ENCODE data around the gene RCC1.
"Not testable (repeated sequence)": the region's sequence is repeated elsewhere in the genome, so short reads cannot be mapped to it uniquely, and the experiment has no call there.

The RCC1 gene

GRCh38 chr1:28518745-28519341, 13.0 kb downstream of the RCC1 start:
- H3K4me1 Mint-ChIP-seq (ENCODE audit: low read depth), result peaks cover 27% of the 10 kb centered on the region
- H3K27ac Mint-ChIP-seq, result peak overlapping the region; percentile 41
- peak overlapping the region; percentile 72 for H3K4me3 Mint-ChIP-seq
- intact Hi-C loops (cut with micrococcal nuclease), result loop anchor here (2.0 to 5.0 kb wide), 3 partner anchors 33 to 358 kb away; partner anchors contain the start of gene TRNAU1AP
- peaks cover 30% of the 10 kb centered on the region for H3K36me3 Mint-ChIP-seq (ENCODE audit: low read depth)
- no peaks in the 10 kb centered on the region for H3K27me3 Mint-ChIP-seq
- no peaks in the 10 kb centered on the region for H3K9me3 Mint-ChIP-seq

GRCh38 chr1:28519946-28520725, 14.3 kb downstream of the RCC1 start:
- H3K4me1 Mint-ChIP-seq (ENCODE audit: low read depth), result peaks cover 27% of the 10 kb centered on the region
- intact Hi-C loops (cut with micrococcal nuclease), result loop anchor here (2.0 to 5.0 kb wide), 3 partner anchors 32 to 357 kb away; partner anchors contain the start of gene TRNAU1AP
- H3K36me3 Mint-ChIP-seq (ENCODE audit: low read depth), result peaks cover 29% of the 10 kb centered on the region
- H3K9me3 Mint-ChIP-seq, result no peaks in the 10 kb centered on the region
- H3K27ac Mint-ChIP-seq, result peak overlapping the region; percentile 19
- no peak overlapping the region for H3K4me3 Mint-ChIP-seq
- no peaks in the 10 kb centered on the region for H3K27me3 Mint-ChIP-seq

DNA sequence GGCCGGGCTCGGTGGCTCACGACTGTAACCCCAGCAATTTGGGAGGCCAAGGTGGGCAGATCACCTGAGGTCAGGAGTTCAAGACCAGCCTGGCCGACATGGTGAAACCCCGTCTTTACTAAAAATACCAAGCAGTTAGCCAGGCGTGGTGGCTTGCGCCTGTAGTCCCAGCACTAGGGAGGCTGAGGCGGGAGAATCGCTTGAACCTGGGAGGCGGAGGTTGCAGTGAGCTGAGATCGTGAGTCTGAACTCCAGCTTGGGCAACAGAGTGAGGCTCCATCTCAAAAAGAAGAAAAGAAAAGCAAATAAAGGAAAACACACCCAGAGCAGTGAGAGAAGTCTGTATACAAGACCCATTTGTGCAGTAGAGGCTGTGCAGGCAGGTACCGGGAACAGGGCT, 15.0 kb downstream of the RCC1 start:
- Mint-ChIP-seq H3K27ac (peak overlapping the region; percentile 19), H3K4me1 (ENCODE audit: low read depth) (peaks cover 27% of the 10 kb centered on the region), H3K36me3 (ENCODE audit: low read depth) (peaks cover 26% of the 10 kb centered on the region)
- H3K4me3 Mint-ChIP-seq; H3K27me3 Mint-ChIP-seq; intact Hi-C loops (cut with micrococcal nuclease); H3K9me3 Mint-ChIP-seq: not testable (repeated sequence)

- no peak overlapping the region for H3K4me3 Mint-ChIP-seq
These were observed 15.8 kb downstream of the RCC1 start for GRCh38 chr1:28521502-28522164.

GRCh38 chr1:28522537-28522936, 16.7 kb downstream of the RCC1 start:
- H3K27me3 Mint-ChIP-seq; H3K9me3 Mint-ChIP-seq; H3K27ac Mint-ChIP-seq; H3K4me3 Mint-ChIP-seq; intact Hi-C loops (cut with micrococcal nuclease): not testable (repeated sequence)
- H3K36me3 Mint-ChIP-seq (ENCODE audit: low read depth), result peaks cover 26% of the 10 kb centered on the region
- H3K4me1 Mint-ChIP-seq (ENCODE audit: low read depth), result peaks cover 22% of the 10 kb centered on the region

More at GRCh38 chr1:28521502-28522164, 15.8 kb downstream of the RCC1 start:
- Mint-ChIP-seq H3K4me1 (ENCODE audit: low read depth) (peaks cover 27% of the 10 kb centered on the region), H3K27ac (peak overlapping the region; percentile 2), H3K27me3 (no peaks in the 10 kb centered on the region), H3K9me3 (no peaks in the 10 kb centered on the region), H3K36me3 (ENCODE audit: low read depth) (peaks cover 26% of the 10 kb centered on the region)
- intact Hi-C loops (cut with micrococcal nuclease), result no loop called here

- H3K27me3 Mint-ChIP-seq; H3K9me3 Mint-ChIP-seq; H3K4me3 Mint-ChIP-seq; intact Hi-C loops (cut with micrococcal nuclease); H3K27ac Mint-ChIP-seq: not testable (repeated sequence)
- Mint-ChIP-seq H3K4me1 (ENCODE audit: low read depth) (peaks cover 15% of the 10 kb centered on the region), H3K36me3 (ENCODE audit: low read depth) (peaks cover 29% of the 10 kb centered on the region)
These were observed 19.3 kb downstream of the RCC1 start for GRCh38 chr1:28525002-28525642.

GRCh38 chr1:28526886-28527285, 21.0 kb downstream of the RCC1 start:
- no peak overlapping the region for H3K4me3 Mint-ChIP-seq
- no peak overlapping the region for H3K27ac Mint-ChIP-seq
- intact Hi-C loops (cut with micrococcal nuclease), result no loop called here
- no peaks in the 10 kb centered on the region for H3K9me3 Mint-ChIP-seq
- peaks cover 10% of the 10 kb centered on the region for H3K4me1 Mint-ChIP-seq (ENCODE audit: low read depth)
- no peaks in the 10 kb centered on the region for H3K27me3 Mint-ChIP-seq
- peaks cover 47% of the 10 kb centered on the region for H3K36me3 Mint-ChIP-seq (ENCODE audit: low read depth)

DNA sequence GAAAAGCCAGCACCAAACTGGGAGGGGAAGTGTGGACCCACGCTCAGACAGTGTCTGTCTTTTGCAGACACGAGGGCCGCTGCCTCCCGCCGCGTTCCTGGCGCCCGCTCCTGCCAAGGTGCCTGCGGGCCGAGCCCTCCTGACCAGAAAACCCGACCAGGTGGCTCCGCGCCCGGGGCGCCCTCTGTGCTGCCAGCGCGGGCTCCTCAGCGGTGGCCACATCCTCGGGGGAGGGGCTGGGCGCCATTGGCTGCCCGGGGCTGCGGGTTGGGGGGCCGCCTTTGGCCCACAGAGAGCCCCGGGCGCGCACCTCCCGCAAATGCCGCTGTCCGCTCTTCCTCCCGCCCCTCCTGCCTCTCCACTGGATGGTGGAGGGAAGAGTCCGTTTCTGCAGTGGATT, 24.6 kb downstream of the RCC1 start:
- H3K36me3 Mint-ChIP-seq (ENCODE audit: low read depth), result peaks cover 48% of the 10 kb centered on the region
- peaks cover 6% of the 10 kb centered on the region for H3K4me1 Mint-ChIP-seq (ENCODE audit: low read depth)

DNA sequence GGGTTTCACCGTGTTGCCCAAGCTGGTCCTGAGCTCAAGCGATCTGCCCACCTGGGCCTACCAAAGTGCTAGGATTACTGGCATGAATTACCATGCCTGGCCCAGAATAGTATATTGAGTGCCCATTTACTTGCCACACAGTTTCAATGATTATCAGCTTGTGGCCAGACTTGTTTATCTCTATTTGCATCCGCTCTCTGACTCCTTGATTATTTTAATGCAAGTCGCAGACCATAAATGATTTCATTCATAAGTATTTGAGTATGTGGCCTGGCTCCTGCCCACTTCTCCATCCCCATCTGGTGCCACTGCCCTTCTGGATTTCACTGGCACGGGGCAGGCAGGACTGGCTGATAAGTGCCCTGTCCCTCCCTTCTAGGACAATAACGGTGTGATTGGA, 28.8 kb downstream of the RCC1 start:
- H3K4me3 Mint-ChIP-seq, result no peak overlapping the region
- intact Hi-C loops (cut with micrococcal nuclease), result no loop called here
- peaks cover 83% of the 10 kb centered on the region for H3K36me3 Mint-ChIP-seq (ENCODE audit: low read depth)
- H3K27ac Mint-ChIP-seq, result no peak overlapping the region
- no peaks in the 10 kb centered on the region for H3K9me3 Mint-ChIP-seq
- H3K27me3 Mint-ChIP-seq, result no peaks in the 10 kb centered on the region
- no peaks in the 10 kb centered on the region for H3K4me1 Mint-ChIP-seq (ENCODE audit: low read depth)

More for the DNA sequence above, 24.6 kb downstream of the RCC1 start:
- H3K27me3 Mint-ChIP-seq, result no peaks in the 10 kb centered on the region
- intact Hi-C loops (cut with micrococcal nuclease), result no loop called here
- H3K4me3 Mint-ChIP-seq, result no peak overlapping the region
- H3K27ac Mint-ChIP-seq, result no peak overlapping the region
- no peaks in the 10 kb centered on the region for H3K9me3 Mint-ChIP-seq

DNA sequence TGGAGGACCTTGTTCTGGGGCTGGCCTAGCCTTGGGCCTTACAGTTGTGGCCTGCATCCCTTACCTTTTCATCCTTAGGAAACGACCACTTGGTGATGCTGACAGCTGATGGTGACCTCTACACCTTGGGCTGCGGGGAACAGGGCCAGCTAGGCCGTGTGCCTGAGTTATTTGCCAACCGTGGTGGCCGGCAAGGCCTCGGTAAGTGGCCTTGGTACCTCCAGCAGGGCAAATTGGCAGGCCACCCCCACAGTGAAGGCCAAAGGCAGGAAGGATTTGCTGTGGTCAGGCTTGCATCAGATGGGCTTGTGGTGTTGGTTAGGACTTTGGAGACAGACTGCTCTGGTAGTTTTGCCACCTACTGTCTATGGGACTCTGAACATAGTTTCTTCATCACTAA, 29.3 kb downstream of the RCC1 start:
- H3K9me3 Mint-ChIP-seq, result no peaks in the 10 kb centered on the region
- H3K4me1 Mint-ChIP-seq (ENCODE audit: low read depth), result no peaks in the 10 kb centered on the region
- no peak overlapping the region for H3K4me3 Mint-ChIP-seq
- intact Hi-C loops (cut with micrococcal nuclease), result no loop called here
- H3K27me3 Mint-ChIP-seq, result no peaks in the 10 kb centered on the region
- no peak overlapping the region for H3K27ac Mint-ChIP-seq
- H3K36me3 Mint-ChIP-seq (ENCODE audit: low read depth), result peaks cover 80% of the 10 kb centered on the region

- Mint-ChIP-seq H3K27ac (peak overlapping the region; percentile 30), H3K9me3 (no peaks in the 10 kb centered on the region), H3K4me1 (ENCODE audit: low read depth) (no peaks in the 10 kb centered on the region), H3K27me3 (no peaks in the 10 kb centered on the region), H3K36me3 (ENCODE audit: low read depth) (peaks cover 55% of the 10 kb centered on the region), H3K4me3 (no peak overlapping the region)
- intact Hi-C loops (cut with micrococcal nuclease), result no loop called here
These were observed 31.8 kb downstream of the RCC1 start for GRCh38 chr1:28537457-28538199.

DNA sequence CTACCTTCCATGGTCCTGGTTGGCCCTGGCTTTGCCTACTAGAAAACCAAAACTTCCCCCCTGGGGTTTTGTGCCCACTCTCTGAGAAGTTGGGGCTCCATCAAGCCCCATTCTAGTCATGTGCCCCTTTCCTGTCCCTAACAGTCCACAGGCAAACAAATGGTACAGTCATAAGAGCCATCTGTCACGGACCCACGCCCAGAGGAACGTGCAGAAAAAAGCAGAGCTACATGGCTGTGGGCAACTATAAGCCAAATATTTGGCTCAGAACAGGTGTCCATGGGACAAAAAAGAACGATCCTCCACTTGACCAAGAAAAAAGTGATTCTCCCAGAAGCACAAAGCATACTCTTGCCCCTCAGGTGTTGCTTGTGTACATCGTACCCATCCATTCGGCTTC, 32.4 kb downstream of the RCC1 start:
- Mint-ChIP-seq H3K27ac (peak overlapping the region; percentile 30), H3K4me3 (no peak overlapping the region), H3K27me3 (no peaks in the 10 kb centered on the region), H3K9me3 (no peaks in the 10 kb centered on the region), H3K4me1 (ENCODE audit: low read depth) (no peaks in the 10 kb centered on the region), H3K36me3 (ENCODE audit: low read depth) (peaks cover 53% of the 10 kb centered on the region)
- intact Hi-C loops (cut with micrococcal nuclease), result no loop called here

- Mint-ChIP-seq H3K4me1 (ENCODE audit: low read depth) (no peaks in the 10 kb centered on the region), H3K9me3 (no peaks in the 10 kb centered on the region), H3K4me3 (no peak overlapping the region), H3K36me3 (ENCODE audit: low read depth) (peaks cover 33% of the 10 kb centered on the region), H3K27me3 (no peaks in the 10 kb centered on the region), H3K27ac (no peak overlapping the region)
- intact Hi-C loops (cut with micrococcal nuclease), result no loop called here
These were observed 34.8 kb downstream of the RCC1 start for GRCh38 chr1:28540651-28541050.
